Thoracic aorta (tissue), 2 donors: Measurements from ENCODE around the gene PIK3AP1. TPM values are rescaled to one million over a fixed set of nuclear protein-coding genes. Genes with fewer than 3 reads are reported as not detected.

Experiments used
- ATAC-seq: fragments of 150-250 bp; one replicate; pipeline ENCODE4 v1.8.0; 2017; ENCODE audit warnings: low read depth; ENCODE audit not compliant: insufficient number of reproducible peaks, low FRiP score
- DNase-seq: peaks from one replicate; pipeline ENCODE4 v3.0.0-alpha.2; 2020; ENCODE audit warnings: low spot score
- H3K27ac ChIP-seq, 2 donors: fragments of 200-600 bp; sonication (generic); 1 replicate in 1 of 2; 2 replicates in 1 of 2; pipeline ENCODE4 v1.5.1; 2016; ENCODE audit warnings: mild to moderate bottlenecking in 2 of 2, moderate library complexity in 2 of 2
- H3K27me3 ChIP-seq: fragments of 200-600 bp; sonication (generic); replicated peaks from 2 replicates; pipeline ENCODE4 v1.6.0; 2016; ENCODE audit warnings: mild to moderate bottlenecking; ENCODE audit not compliant: insufficient read depth
- H3K36me3 ChIP-seq: fragments of 200-600 bp; sonication (generic); one replicate; pipeline ENCODE4 v1.5.1; 2016
- H3K4me1 ChIP-seq, 2 donors: fragments of 200-600 bp; sonication (generic); 1 replicate in 1 of 2; 2 replicates in 1 of 2; pipeline versions ENCODE4 v1.5.1 to v1.6.0; 2016; ENCODE audit warnings: low read depth in 2 of 2, mild to moderate bottlenecking in 1 of 2; ENCODE audit not compliant: control insufficient read depth in 1 of 2
- H3K4me3 ChIP-seq: fragments of 200-600 bp; sonication (generic); 2 replicates; pipeline ENCODE4 v1.5.1; 2016; ENCODE audit warnings: mild to moderate bottlenecking
- H3K9me3 ChIP-seq: fragments of 200-600 bp; sonication (generic); 2 replicates; pipeline ENCODE4 v1.5.1; 2016
- total RNA-seq, 2 donors: library from RNA; depleted of rRNA; stranded (reverse); fragments of >200 nt; gene quantifications; one replicate each; pipeline versions ENCODE4 v1.1.0 to v1.2.3, GENCODE V29; 2016
- TF ChIP-seq, protein P1 (sequence below): fragments of 200-600 bp; sonication (generic); IDR thresholded peaks from one replicate; pipeline ENCODE4 v1.5.1; 2019; ENCODE audit warnings: antibody characterized with exemption

Gene PIK3AP1
- total RNA-seq, 2 donors from 2014 or later = 20.2 to 23.6 TPM

DNA sequence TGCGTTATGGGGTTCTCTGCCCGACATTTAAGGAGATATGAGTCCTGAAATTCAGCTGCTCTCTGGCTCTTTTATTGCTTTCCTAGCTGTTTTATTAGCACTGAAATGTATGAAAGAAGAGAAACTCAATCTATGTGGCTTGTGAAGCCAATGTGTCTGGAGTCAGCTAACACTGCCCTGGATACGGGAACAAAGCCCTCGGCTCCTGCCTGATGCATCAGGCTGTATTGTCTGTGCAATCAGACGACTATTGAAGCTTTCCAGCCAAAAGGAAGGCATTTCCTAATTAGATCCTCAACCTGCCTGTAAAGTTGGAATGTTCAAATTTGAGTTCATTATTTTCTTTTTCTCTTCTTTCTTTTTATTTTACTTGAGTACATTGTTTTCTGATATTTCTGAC, 111.5 kb downstream of the PIK3AP1 start:
- Histone ChIP-seq H3K27me3 (no peaks in the 10 kb centered on the region), H3K9me3 (no peaks in the 10 kb centered on the region), H3K36me3 (no peaks in the 10 kb centered on the region), H3K27ac (no peak overlapping the region), H3K4me3 (no peak overlapping the region), H3K4me1 (peaks cover 0 to 15% of the 10 kb centered on the region in 2 donors)
- ATAC-seq (no peak), DNase-seq (no peak)
- TF ChIP-seq, protein P1, sequence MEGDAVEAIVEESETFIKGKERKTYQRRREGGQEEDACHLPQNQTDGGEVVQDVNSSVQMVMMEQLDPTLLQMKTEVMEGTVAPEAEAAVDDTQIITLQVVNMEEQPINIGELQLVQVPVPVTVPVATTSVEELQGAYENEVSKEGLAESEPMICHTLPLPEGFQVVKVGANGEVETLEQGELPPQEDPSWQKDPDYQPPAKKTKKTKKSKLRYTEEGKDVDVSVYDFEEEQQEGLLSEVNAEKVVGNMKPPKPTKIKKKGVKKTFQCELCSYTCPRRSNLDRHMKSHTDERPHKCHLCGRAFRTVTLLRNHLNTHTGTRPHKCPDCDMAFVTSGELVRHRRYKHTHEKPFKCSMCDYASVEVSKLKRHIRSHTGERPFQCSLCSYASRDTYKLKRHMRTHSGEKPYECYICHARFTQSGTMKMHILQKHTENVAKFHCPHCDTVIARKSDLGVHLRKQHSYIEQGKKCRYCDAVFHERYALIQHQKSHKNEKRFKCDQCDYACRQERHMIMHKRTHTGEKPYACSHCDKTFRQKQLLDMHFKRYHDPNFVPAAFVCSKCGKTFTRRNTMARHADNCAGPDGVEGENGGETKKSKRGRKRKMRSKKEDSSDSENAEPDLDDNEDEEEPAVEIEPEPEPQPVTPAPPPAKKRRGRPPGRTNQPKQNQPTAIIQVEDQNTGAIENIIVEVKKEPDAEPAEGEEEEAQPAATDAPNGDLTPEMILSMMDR = no peak

DNA sequence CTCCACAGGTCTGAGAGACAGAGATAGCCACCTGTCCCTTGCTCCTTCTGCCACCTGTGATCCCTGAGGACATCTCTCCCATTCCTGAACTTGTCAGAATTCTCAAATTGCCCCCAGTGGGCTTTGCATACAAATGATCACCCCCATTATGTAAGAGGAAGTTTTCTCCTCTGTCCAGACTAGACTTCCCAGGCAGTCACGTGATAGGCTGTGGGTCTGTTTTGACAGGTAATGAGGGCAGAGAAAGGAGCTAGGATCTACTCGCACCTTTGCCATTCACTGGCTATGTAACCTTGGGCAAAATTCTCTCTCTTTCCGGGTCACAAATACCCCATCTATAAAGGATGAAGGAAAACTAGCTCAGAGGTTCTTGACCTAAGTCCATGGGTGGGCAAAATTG, 112.1 kb downstream of the PIK3AP1 start:
- DNase-seq (no peak), ATAC-seq (no peak)
- Histone ChIP-seq H3K9me3 (no peaks in the 10 kb centered on the region), H3K27ac (no peak overlapping the region), H3K4me1 (peaks cover 0 to 15% of the 10 kb centered on the region in 2 donors), H3K36me3 (no peaks in the 10 kb centered on the region), H3K4me3 (no peak overlapping the region), H3K27me3 (no peaks in the 10 kb centered on the region)
- TF ChIP-seq, protein P1 = no peak

DNA sequence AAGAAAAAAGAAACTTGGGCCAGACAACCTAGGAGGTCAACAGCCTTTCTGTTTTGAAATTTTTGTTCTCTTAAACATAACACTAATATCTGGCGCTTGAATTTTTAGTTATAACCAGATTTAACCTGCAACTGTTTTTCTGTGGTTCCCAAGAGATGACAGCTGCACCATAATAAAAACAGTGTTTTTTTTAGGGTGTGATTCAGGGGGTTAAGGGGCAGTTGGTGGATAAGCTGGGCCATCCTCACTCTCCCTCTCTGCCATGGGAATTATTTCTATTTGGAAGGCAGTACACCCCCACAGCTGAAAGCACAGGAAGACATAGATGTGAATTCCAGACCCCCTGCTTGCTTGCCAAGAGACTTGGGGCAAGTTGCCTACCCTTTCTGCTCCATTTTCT, 113.4 kb downstream of the PIK3AP1 start:
- Histone ChIP-seq H3K27ac (no peak overlapping the region), H3K4me1 (peaks cover 0 to 15% of the 10 kb centered on the region in 2 donors)

DNA sequence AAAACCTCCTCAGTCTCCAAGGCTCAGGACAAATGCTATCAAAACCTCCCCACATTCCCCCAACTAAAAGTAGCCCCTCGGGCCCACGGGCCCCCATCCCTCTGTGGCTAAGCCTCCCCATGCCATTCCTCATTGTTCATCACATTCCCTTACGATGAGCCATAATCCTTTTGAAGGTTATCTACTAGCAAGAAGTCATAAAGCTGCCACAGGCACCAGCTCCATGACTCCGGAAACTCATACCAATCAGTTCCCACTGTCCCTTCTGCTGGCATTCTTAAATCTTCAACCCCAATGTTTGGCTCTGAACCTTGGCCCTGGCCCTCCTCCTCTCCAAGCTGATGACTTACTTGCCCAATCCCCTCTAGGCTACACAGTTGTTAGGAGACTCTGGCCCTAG, 114.1 kb downstream of the PIK3AP1 start:
- H3K27ac ChIP-seq = no peak overlapping the region
- TF ChIP-seq, protein P1 = no peak
- no peaks in the 10 kb centered on the region for H3K9me3 ChIP-seq
- peaks cover 0 to 15% of the 10 kb centered on the region in 2 donors for H3K4me1 ChIP-seq
- H3K27me3 ChIP-seq = no peaks in the 10 kb centered on the region
- H3K36me3 ChIP-seq = no peaks in the 10 kb centered on the region
- ATAC-seq (no peak), DNase-seq (no peak)
- no peak overlapping the region for H3K4me3 ChIP-seq

More for the DNA sequence above, 113.4 kb downstream of the PIK3AP1 start:
- H3K27me3 ChIP-seq = no peaks in the 10 kb centered on the region
- no peak for DNase-seq
- H3K4me3 ChIP-seq = no peak overlapping the region
- H3K9me3 ChIP-seq = no peaks in the 10 kb centered on the region
- no peaks in the 10 kb centered on the region for H3K36me3 ChIP-seq
- TF ChIP-seq, protein P1 = no peak
- no peak for ATAC-seq

DNA sequence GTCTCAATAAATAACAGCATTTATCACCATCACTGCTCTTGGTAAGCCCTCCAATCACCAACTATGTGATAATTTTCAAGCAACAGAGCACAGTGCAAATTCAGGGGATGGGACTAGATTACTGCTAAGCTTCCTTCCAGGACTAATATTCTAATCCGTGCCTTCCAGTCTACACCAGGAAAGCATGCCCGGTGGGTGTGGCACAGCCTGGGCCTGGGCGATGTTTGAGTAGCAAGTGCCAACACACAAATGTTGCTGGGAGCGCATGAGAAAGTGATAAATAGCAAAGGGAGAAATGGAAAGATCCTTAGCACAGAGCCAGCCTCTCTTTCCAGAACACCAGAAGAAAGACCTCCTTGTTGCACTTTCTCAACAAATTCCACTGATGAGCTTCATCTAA, 120.0 kb downstream of the PIK3AP1 start:
- no peak overlapping the region for H3K27ac ChIP-seq
- H3K27me3 ChIP-seq = no peaks in the 10 kb centered on the region
- H3K9me3 ChIP-seq = no peaks in the 10 kb centered on the region
- no peak overlapping the region for H3K4me3 ChIP-seq
- H3K36me3 ChIP-seq = no peaks in the 10 kb centered on the region
- DNase-seq = no peak
- H3K4me1 ChIP-seq = no peaks in the 10 kb centered on the region
- no peak for ATAC-seq
- TF ChIP-seq, protein P1 = no peak
